Neural progenitor cell (in vitro differentiated cells): Measurements from ENCODE around the gene RAB6B. TPM values are rescaled to one million over a fixed set of nuclear protein-coding genes. Genes with fewer than 3 reads are reported as not detected.

Experiments
- DNase-seq: peaks from one replicate; pipeline ENCODE4 v3.0.0-alpha.2; 2016; ENCODE audit warnings: low spot score
- H2AFZ ChIP-seq: fragments of 200-600 bp; sonication (generic); replicated peaks from 2 replicates; pipeline ENCODE4 v1.6.1; 2016; ENCODE audit warnings: antibody characterized with exemption
- H3F3A ChIP-seq: fragments of 200-600 bp; sonication (generic); 2 replicates; pipeline ENCODE4 v1.6.1; 2016; ENCODE audit warnings: antibody characterized with exemption, low read depth
- H3K27ac ChIP-seq: fragments of 200-600 bp; sonication (generic); 2 replicates; pipeline ENCODE4 v1.5.1; 2016; ENCODE audit warnings: mild to moderate bottlenecking
- H3K27me3 ChIP-seq: fragments of 200-600 bp; sonication (generic); 2 replicates; pipeline ENCODE4 v1.6.1; 2016; ENCODE audit warnings: mild to moderate bottlenecking, moderate library complexity
- H3K36me3 ChIP-seq: fragments of 200-600 bp; sonication (generic); 2 replicates; pipeline ENCODE4 v1.5.1; 2016
- H3K4me1 ChIP-seq: fragments of 200-600 bp; sonication (generic); 2 replicates; pipeline ENCODE4 v1.6.1; 2016; ENCODE audit warnings: mixed run types
- H3K4me2 ChIP-seq: fragments of 200-600 bp; sonication (generic); 2 replicates; pipeline ENCODE4 v1.6.1; 2016
- H3K4me3 ChIP-seq: fragments of 200-600 bp; sonication (generic); 2 replicates; pipeline ENCODE4 v1.5.1; 2016
- H3K79me2 ChIP-seq: fragments of 200-600 bp; sonication (generic); 2 replicates; pipeline ENCODE4 v1.6.1; 2016; ENCODE audit warnings: low read depth
- H3K9ac ChIP-seq: fragments of 200-600 bp; sonication (generic); 2 replicates; pipeline ENCODE4 v1.6.1; 2016
- H3K9me3 ChIP-seq: fragments of 200-600 bp; sonication (generic); 2 replicates; pipeline ENCODE4 v1.5.1; 2016; ENCODE audit warnings: low read depth
- H4K20me1 ChIP-seq: fragments of 200-600 bp; sonication (generic); 2 replicates; pipeline ENCODE4 v1.6.1; 2016; ENCODE audit warnings: low read depth
- H3K27ac Mint-ChIP-seq: 3 replicates; pipeline ENCODE4 v1.8.0; 2021; ENCODE audit warnings: mixed read lengths
- H3K27me3 Mint-ChIP-seq: 2 replicates; pipeline ENCODE4 v1.8.0; 2022; ENCODE audit warnings: low read depth, mild to moderate bottlenecking, inconsistent platforms, moderate library complexity, mixed read lengths; ENCODE audit not compliant: insufficient read depth
- H3K36me3 Mint-ChIP-seq: 3 replicates; pipeline ENCODE4 v1.8.0; 2021; ENCODE audit warnings: mixed read lengths
- H3K4me1 Mint-ChIP-seq: 3 replicates; pipeline ENCODE4 v1.8.0; 2021; ENCODE audit warnings: mixed read lengths
- H3K4me3 Mint-ChIP-seq: 3 replicates; pipeline ENCODE4 v1.8.0; 2021; ENCODE audit warnings: mild to moderate bottlenecking, moderate library complexity, mixed read lengths
- H3K9me3 Mint-ChIP-seq: 3 replicates; pipeline ENCODE4 v1.8.0; 2020; ENCODE audit warnings: mixed read lengths
- CTCF ChIP-seq: fragments of 200-600 bp; sonication (generic); IDR thresholded peaks from 2 replicates; pipeline ENCODE4 v1.5.1; 2017; ENCODE audit warnings: antibody characterized with exemption, mild to moderate bottlenecking
- EZH2 ChIP-seq: fragments of 200-600 bp; sonication (generic); IDR thresholded peaks from 2 replicates; pipeline ENCODE4 v1.6.1; 2017; ENCODE audit warnings: antibody characterized with exemption, mild to moderate bottlenecking, moderate library complexity
- EZH2phosphoT487 ChIP-seq: fragments of 200-600 bp; sonication (generic); IDR thresholded peaks from 2 replicates; pipeline ENCODE4 v1.6.1; 2017; ENCODE audit warnings: antibody characterized with exemption
- total RNA-seq: library from RNA; depleted of rRNA; stranded (reverse); fragments of >200 nt; gene quantifications from 2 replicates; pipeline ENCODE4 v1.2.3, GENCODE V29; 2015; ENCODE audit warnings: low replicate concordance

The RAB6B gene
- total RNA-seq, 1 donor from 2014 or later: 7.7 TPM

- DNase-seq: no peak
- Histone ChIP-seq H3K9ac (no peak overlapping the region), H3K27me3 (no peaks in the 10 kb centered on the region), H3K4me3 (no peak overlapping the region), H3K27ac (no peak overlapping the region), H3K79me2 (no peaks in the 10 kb centered on the region), H3F3A (no peaks in the 10 kb centered on the region), H3K4me1 (no peaks in the 10 kb centered on the region), H2AFZ (no peak overlapping the region), H3K36me3 (no peaks in the 10 kb centered on the region), H3K9me3 (no peaks in the 10 kb centered on the region), H3K4me2 (no peak overlapping the region), H4K20me1 (no peaks in the 10 kb centered on the region)
- no peaks in the 10 kb centered on the region for H3K4me1 Mint-ChIP-seq
- H3K9me3 Mint-ChIP-seq: no peaks in the 10 kb centered on the region
- peaks cover 4% of the 10 kb centered on the region for H3K36me3 Mint-ChIP-seq
- H3K27ac Mint-ChIP-seq: no peak overlapping the region
- no peak overlapping the region for H3K4me3 Mint-ChIP-seq
- TF ChIP-seq CTCF (no peak), EZH2 (no peak)
- H3K27me3 Mint-ChIP-seq: peaks cover 3% of the 10 kb centered on the region
These were observed 59.1 kb downstream of the RAB6B start for GRCh38 chr3:133836497-133837158.

- TF ChIP-seq EZH2phosphoT487 (no peak), CTCF (no peak), EZH2 (no peak)
These were observed 59.7 kb downstream of the RAB6B start for GRCh38 chr3:133835961-133836360.

GRCh38 chr3:133835418-133835743, 60.3 kb downstream of the RAB6B start:
- no peaks in the 10 kb centered on the region for H3K4me1 ChIP-seq
- peaks cover 4% of the 10 kb centered on the region for H3K36me3 Mint-ChIP-seq
- H3K9ac ChIP-seq: no peak overlapping the region
- TF ChIP-seq EZH2phosphoT487 (no peak), CTCF (no peak), EZH2 (no peak)
- H3K9me3 Mint-ChIP-seq: no peaks in the 10 kb centered on the region
- H3K4me1 Mint-ChIP-seq: no peaks in the 10 kb centered on the region
- no peaks in the 10 kb centered on the region for H3K79me2 ChIP-seq
- H3K27me3 ChIP-seq: no peaks in the 10 kb centered on the region
- H3K4me2 ChIP-seq: no peak overlapping the region
- no peak overlapping the region for H3K4me3 ChIP-seq
- H3K36me3 ChIP-seq: no peaks in the 10 kb centered on the region
- H3K27ac ChIP-seq: no peak overlapping the region
- no peak overlapping the region for H3K27ac Mint-ChIP-seq
- peaks cover 4% of the 10 kb centered on the region for H3K27me3 Mint-ChIP-seq
- no peak for DNase-seq
- H3K9me3 ChIP-seq: no peaks in the 10 kb centered on the region
- H3F3A ChIP-seq: no peaks in the 10 kb centered on the region
- H2AFZ ChIP-seq: no peak overlapping the region
- H4K20me1 ChIP-seq: no peaks in the 10 kb centered on the region
- no peak overlapping the region for H3K4me3 Mint-ChIP-seq

More at GRCh38 chr3:133835961-133836360, 59.7 kb downstream of the RAB6B start:
- Mint-ChIP-seq H3K27me3 (peaks cover 3% of the 10 kb centered on the region), H3K27ac (no peak overlapping the region), H3K4me3 (no peak overlapping the region), H3K36me3 (peaks cover 4% of the 10 kb centered on the region), H3K4me1 (no peaks in the 10 kb centered on the region), H3K9me3 (no peaks in the 10 kb centered on the region)
- Histone ChIP-seq H4K20me1 (no peaks in the 10 kb centered on the region), H3K27me3 (no peaks in the 10 kb centered on the region), H3K9ac (no peak overlapping the region), H3K4me1 (no peaks in the 10 kb centered on the region), H3F3A (no peaks in the 10 kb centered on the region), H3K4me3 (no peak overlapping the region), H3K9me3 (no peaks in the 10 kb centered on the region), H2AFZ (no peak overlapping the region), H3K79me2 (no peaks in the 10 kb centered on the region), H3K4me2 (no peak overlapping the region), H3K36me3 (no peaks in the 10 kb centered on the region), H3K27ac (no peak overlapping the region)
- no peak for DNase-seq
